HPDE6-E6E7 (cell line): ENCODE data around the gene ADARB1.

Source experiments
- DNase-seq: peaks from one replicate; pipeline ENCODE4 v3.0.0; 2011; ENCODE audit warnings: missing footprints; ENCODE audit errors: extremely low spot score

The ADARB1 gene

DNA sequence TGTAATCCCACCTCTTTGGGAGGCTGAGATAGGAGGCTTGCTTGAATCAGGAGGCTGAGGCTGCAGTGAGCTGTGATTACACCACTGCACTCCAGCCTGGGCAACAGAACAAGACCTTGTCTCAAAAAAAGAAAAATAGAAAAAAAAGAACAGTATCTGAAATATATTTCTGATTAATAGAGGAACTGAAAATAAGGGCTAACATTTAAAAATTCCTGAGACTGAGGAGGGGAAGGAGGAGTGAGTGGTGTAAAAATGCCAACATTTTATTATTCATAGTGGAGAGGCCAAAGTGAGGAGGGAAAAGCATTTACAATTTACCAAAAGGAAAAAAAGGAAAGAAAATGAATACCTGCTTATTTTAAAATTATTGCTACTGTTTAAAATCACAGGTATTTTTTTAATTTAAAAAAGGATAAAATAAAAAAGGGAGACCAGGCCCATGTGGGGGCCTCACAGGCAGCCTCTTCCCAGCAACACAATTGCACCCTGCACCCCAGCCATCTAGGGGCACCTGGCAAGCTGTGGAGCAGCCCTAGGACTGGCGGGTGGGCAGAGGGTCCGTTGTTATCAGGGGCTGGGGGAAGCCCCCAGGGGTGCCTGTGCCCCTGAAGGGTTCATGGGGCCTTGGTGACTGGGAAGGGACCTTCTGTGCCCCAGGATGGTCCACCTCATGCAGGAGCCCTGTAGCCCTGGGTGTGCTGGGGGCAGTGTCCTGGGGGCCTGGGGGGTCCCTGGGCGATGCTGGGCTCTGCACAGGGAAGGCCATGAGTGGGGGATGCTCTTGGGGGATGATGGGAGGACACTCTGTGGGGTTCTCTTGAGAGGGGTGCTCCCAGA, 34.8 kb upstream of the ADARB1 start:
- no peak for DNase-seq

DNA sequence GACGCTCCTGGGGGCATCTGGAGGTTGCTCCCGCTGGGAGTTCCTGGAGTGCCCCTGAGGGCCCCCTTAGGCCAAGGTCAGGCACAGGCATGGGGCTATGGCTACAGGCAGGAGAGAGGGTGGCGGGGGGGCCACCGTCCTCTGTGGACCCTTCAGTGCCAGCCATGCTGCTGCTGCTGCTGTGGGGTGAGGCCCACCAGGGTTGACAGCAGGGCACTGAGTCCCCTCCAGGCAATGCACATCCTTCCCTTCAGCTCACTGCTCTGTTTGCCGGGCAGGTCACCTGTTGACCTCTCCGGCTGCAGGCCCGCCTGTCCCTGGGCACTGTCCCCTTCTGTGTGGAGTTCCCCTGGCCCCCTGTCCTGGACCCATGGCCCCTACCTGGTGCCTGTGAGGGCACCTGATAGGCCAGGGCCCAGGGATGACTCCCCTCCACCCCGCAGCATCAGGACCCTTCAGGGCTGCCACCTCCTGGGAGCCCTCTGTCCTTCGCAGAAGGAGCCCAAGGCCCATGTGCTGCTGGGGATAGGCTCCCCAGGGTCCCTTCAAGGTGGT, 34.1 kb upstream of the ADARB1 start:
- DNase-seq, result no peak

DNA sequence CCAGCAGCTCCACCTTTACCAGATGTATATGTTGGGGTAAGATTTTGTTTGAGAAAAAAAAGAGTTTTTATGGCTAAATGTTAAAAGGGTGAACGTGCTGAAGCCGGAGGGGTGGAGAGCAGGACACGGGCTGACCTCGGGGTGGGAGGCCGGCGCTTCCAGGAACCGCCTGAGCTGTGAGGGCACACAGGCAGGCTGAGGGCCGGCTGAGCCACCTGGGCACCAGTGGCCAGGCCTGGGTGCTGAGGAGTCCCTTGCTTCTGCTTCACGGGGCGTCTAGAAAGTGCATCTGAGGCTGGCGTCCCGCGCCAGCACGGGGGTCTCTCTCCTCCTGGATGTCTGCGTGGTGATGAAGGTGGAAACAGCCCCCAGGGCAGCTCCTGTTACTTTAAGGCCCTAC, 33.6 kb upstream of the ADARB1 start:
- DNase-seq, result no peak

DNA sequence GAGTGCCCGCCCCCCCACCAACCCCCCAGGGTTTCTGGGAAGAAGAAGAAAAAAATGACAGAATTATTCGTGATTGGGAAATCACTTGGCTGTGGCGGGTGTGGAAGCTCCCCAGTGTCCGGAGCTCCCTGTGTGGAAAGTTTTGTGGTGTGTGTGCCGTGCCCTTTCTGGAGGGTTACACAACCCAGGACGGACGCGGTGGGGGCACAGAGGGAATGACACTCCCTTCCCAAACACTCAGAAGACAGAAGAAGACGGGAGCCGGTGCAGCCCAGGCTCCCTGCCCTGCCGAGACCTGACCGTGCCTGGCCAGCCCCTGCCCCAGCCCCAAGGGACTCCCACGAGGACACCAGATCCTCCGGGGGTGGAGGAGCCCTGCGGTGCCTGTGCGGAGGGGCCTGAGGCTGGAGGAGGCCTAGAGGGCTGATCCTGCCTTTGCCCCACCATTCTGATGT, 33.0 kb upstream of the ADARB1 start:
- no peak for DNase-seq

DNA sequence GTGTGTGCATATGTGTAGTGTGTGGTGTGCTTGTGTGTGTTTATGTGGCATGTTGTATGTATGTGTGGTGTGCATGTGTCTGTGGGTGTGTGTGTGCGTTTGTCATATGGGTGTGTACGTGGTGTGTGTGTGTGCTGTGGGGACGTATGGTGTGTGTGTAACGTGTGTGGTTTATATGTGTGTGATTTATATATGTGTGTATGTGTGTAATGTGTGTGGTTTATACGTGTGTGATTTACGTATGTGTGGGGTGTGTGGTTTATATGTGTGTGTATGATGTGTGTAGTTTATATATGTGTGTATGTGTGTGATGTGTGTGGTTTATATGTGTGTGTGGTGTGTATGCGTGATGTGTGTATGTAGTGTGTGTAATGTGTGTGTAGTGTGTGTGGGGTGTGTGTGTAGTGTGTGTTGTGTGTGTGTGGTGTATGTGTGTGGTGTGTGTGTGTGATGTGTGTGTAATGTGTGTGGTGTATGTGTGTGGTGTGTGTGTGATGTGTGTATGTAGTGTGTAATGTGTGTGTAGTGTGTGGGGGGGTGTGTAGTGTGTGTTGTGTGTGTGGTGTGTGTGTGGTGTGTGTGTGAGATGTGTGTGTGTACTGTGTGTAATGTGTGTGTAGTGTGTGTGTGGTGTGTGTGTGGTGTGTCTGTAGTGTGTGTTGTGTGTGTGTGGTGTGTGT, 32.3 kb upstream of the ADARB1 start:
- no peak for DNase-seq

DNA sequence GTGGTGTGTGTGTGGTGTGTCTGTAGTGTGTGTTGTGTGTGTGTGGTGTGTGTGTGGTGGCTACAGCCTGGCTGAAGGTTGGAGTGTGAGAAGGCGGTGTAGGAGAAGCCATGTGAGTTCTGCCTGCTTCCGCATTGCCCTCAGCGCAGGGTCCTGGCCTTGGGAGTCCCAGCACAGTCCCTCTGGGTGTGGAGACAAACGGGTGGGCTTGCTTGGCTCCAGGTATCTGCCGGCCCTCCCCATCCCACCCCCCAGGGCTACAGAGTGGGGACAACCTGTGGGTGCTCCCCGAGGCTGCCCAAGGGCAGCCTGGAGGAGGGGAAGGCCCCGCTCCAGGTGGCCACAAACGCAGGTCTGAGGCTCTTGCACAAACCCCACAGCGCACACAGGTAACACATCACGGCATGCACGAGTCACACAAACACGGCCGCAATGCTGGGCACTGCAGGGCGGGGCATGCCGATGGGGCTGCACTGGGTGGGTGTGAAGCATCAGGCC, 31.7 kb upstream of the ADARB1 start:
- no peak for DNase-seq

DNA sequence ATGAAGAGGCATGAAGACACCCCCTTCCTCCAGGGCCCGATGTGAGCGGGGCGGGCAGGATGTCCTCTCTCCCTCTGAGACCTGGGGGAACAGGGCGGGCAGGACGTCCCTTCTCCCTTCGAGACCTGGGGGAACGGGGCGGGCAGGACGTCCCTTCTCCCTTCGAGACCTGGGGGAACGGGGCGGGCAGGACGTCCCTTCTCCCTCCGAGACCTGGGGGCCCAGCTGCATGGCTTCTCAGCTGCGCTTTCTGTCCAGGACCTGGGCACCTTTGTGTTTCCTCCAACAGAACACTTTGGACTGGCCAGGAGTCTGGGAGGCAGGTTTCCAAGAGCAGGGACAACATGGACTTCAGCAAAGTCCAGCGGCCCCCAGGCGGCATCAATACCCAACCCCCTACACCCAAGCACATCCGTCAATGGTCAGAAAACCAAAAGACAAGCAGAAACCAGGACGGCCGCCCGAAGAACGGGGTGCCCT, 30.8 kb upstream of the ADARB1 start:
- DNase-seq, result no peak

DNA sequence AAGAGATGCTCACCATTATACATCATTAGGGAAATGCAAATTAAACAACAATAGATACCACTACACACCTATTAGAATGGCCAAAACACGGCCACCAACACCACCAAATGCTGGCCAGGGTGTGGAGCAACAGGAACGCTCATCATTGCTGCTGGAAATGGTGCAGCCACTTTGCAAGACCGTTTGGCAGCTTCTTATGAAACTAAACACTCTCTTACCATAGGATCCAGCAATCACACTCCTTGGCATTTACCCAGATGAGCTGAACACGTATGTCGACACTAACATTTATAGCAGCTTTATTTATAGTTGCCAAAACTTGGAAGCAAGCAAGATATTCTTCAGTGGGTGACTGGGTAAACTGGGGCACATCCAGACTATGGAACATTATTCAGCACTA, 28.9 kb upstream of the ADARB1 start:
- DNase-seq, result no peak

DNA sequence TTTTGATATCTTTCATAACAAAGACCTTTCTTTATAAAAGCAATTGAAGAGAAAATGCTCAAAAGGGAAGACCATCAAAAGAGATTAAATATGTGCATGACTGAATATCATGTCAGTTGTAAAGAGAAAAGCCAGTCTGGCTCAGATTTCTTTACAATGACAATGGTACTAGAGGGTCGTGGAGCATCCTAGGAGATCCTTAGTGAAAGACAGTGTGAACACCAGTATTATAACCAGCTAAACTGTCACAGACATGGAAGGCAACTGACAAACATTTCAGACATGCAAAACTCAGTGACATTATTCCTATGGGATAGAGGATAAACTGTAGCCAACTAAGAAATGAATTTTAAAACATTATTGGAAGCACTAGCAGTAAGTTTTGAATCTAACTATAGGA, 27.1 kb upstream of the ADARB1 start:
- no peak for DNase-seq

DNA sequence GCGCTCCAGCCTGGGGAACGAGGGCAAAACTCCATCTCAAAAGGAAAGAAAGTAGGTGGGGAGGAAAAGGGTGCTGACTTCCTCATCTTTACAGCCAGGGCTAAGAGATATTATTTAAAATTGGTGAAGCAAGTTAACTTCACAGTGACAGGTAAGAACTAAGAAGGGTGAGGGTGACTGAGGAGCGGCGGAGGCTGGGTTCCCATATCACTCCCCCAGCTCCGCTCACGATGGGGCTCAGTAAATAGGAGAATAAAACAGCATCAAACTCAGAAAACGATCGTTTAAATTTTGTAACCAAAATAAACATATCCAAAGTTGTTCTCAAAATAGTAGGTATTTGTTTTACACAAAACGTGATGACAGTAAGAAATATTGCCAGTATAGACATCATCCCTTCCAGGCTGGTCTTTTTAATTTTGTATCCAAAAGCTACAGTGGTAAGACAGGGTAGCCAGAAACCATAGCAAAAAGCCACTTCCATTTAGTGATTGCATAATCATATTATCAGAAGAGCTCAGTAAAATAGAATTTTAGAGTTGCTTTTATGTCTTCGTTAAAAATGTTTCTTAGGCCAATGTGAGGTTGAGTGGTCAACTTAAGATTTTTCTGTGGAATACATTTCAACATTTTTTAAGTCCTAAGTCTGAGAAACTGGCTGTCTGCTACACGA, 26.2 kb upstream of the ADARB1 start:
- DNase-seq, result no peak

DNA sequence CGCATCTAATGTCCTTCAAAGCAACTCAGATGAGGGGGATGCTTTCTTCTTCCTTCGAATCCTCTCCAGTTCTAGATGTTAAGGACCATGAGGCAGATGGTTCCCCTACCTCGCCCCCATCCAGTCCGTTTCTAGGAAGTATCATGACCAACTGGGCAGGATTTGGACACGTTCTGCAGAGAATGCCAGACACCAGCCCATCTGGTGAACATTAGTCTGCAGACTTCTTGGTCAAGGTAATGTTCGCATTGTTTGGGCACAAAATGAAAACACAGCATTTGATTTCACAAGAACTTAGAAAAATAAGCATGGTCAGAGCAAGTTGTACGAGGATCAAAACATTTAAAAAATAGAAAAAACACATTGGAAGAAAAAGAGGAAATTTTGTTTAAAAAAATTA, 25.4 kb upstream of the ADARB1 start:
- no peak for DNase-seq

DNA sequence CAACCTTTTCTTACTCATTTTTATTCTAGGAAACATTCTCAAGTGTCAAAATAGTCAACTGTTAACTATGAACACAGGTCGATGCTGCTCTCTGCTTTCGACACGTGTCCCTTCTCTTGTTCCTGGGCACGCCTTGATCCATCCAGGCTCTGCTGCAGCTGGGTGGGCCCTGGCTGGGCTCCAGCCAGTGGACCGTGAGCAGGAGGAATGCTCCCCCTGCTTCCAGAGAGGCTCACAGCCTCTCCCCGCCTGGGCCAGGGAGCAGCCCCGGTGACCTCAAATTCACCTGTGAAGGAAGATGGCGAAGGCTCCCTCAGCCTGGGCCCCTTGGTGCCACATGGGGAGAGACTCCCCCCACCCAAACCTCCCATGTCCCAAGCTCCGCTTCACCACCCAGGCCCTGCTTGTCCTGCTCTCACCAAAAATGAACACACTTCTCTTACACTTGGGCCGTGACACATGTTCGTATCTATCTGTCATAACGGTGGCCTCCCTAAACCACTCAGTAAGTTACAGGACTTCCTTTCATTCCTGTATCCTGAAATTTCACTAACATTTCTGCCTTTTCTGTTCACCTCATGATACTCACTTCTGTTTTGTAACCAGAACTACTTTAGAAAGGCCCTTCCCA, 24.6 kb upstream of the ADARB1 start:
- DNase-seq, result no peak

DNA sequence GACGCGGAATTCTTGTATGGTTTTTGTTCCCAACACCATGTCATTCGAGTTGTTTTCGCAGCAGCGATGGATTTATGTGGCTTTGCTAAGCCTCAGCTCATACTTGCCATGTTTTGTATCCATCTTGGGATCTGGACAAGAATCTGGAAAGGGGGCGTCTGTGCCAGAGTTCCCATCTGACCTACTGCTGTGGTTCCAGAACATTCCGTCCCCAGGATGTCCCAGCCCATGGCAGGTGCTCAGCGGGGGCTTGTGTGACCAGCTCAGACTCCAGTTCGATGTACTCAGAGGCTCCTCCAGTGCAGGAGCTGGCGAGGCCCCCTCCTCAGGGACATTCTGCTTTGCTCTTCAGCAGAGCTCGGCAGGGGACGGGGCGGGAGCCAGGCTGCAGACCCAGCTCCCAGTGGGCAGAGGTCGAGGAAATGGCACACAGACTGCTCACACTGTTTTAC, 24.0 kb upstream of the ADARB1 start:
- DNase-seq, result no peak

DNA sequence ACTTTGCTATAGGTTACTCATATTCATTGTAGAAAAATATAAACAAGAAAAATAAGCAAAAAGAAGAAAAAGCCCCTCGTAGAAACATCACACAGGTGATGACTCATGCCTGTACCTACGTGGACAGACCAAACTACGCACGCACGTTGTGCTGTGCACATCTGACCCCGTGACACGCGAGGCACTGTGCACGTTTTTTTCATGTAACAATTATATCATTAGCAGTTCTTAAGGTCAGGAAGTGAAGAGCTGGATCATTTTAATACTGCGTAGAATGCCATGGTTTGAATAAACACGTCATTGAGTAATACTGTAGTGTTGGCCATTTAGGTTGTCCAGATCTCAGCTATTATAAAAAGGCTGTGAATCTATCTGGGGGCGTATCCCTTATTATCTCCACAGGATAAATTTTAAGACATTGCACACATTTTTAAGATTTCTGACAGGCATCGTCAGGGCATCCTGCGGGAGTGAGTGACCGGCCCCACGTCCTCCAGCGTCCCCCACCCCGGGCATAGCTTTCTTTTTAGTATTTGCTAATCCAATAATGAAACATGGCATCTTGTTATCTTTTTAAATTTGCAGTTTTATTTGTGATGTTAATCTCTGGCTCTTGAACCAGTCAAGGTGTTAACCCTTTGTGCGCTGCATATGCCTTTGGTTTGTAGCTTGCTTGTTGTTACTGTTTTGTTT, 23.4 kb upstream of the ADARB1 start:
- no peak for DNase-seq

DNA sequence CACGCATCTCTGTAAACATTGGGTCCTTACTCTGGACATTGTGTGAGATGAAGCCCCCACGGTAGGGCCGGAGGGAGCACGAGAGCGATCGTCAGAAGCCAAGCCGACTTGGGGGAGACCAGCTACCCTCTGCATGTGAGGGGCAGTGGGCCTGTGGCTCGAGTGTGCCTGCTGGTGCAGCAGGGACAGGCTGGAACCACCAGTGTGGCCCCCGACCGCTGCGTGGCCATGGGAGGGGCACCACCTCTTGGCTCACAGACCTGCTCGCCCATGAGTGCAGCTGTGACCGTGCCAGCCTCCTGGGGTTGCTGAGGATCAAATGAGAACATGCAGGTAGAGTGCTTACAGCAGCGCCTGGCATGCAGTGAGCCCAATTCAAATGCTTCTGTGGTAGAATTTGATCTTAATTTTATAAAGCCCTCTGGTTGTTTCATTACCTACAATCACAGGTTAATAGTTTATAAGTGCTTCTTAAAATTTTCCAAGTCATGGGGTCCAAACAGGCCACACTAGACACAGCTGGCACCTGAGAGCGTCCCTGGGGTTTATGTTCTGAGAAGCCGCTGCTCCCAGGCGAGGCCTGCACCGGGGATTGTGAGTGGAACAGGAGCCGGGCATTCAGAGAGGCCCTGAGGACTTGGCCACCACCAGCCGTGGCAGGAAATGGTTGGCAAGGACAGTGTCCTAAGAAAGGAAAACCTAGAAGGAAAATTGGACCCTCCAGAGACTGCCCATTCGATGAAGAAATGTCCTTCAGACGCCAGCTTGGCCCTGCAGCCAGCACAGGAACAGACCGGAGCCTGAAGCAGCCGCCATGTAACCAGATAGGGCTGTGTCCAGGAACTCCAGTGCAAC, 22.6 kb upstream of the ADARB1 start:
- no peak for DNase-seq

DNA sequence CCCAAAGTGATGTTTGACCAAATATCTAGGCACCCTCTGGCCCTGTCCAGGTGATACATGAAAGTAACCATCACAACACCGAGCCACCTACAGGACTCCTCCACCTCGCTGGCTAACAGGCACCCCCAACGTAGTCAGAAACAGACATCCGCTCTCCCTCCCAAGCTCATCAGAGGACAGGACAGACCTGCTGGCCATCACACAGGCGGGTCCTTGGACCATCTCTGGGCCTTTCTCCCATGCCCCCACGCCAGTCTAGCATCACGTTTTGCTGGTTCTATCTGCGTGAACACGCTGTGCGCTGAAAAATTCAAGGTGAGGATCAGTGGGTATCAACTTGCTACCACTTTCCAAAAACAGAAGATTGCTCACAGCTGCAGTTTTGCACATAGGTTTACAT, 21.4 kb upstream of the ADARB1 start:
- DNase-seq, result no peak

DNA sequence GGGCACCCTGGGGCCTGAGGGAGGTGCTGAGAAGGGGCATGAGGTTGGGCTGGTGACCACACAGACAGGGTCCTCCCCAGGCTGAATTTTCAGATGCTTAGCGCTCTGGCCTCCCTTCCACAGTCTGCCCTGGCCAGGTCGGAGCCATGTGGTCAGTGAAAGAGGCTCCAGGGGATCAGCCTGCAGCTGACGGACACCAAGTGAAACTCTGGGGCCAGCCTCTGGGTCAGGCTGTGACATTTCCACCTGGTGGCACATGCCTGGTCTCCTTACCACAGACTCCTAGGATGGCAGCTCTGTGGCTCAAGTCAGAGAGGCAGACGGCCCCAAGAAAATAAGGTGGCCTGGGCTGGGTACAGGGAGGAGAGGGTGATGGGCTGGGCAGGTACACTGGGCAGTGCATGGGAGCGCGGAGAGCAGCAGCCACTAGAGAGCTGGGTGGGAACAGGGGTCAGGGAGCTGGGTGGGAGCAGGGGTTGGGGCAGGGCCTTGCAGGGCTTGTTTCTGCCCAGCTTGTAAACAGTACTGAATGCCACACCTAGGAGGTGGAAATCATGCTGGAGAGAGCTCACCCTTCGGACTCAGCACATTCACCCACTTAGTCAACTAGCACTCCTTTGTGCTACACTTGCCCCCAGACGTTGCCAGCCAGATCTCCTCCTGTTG, 20.7 kb upstream of the ADARB1 start:
- no peak for DNase-seq

DNA sequence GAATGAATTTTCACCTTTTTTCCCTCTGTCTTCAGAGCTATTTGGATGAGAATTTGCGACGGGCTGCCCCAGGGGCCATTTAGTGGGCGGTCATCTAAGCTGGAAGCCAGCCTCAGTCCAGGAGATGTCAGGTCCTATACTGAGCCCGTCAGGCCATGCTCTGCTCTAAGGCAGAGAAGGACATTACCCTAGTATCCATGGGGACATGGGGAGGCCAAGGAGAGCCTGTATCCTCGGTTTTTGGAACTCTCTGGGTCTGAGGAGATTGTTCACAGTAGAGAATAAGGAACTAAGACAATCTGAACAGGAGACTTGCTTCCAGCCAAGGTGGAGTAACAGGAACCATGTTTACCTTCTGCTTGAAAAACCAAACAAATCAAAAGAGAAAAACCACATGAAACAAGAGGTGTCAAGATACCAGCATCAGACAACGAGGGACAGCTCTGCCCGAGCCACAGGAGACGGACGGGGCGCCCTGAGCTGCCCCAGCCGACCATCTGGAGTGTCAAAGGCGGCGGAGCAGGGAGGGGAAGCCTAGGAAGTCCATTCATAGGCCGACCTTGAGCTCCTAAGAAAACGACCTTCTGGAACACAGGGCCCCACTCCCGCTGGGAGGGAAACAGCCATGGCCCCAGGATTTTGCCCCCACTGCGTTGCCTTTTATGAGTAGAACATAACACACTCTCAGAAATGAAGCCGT, 20.0 kb upstream of the ADARB1 start:
- DNase-seq, result no peak
